Fibroblast of lung (primary cell): ENCODE measurements around the gene MTAP. TPM values are rescaled to one million over a fixed set of nuclear protein-coding genes. Genes with fewer than 3 reads are reported as not detected.

Experiments
- DNase-seq, 2 donors: peaks; one replicate each; pipeline versions ENCODE4 v3.0.0 to v3.0.0-alpha.2; 2010; ENCODE audit warnings: low read depth in 2 of 2
- H2AFZ ChIP-seq: 2 replicates; pipeline ENCODE4 v1.5.1; 2012; ENCODE audit warnings: low read length, control low read depth, inconsistent platforms
- H3K27ac ChIP-seq: 2 replicates; pipeline ENCODE4 v1.5.1; 2011; ENCODE audit warnings: low read length, control low read depth; ENCODE audit not compliant: insufficient read depth
- H3K27me3 ChIP-seq: 2 replicates; pipeline ENCODE4 v1.5.1; 2011; ENCODE audit warnings: mild to moderate bottlenecking, low read length; ENCODE audit not compliant: control insufficient read depth, insufficient read depth
- H3K36me3 ChIP-seq: 2 replicates; pipeline ENCODE4 v1.5.1; 2011; ENCODE audit warnings: low read length; ENCODE audit not compliant: control insufficient read depth, insufficient read depth
- H3K4me1 ChIP-seq: 2 replicates; pipeline ENCODE4 v1.5.1; 2011; ENCODE audit warnings: low read length; ENCODE audit not compliant: control insufficient read depth, insufficient read depth; ENCODE audit errors: extremely low read depth
- H3K4me2 ChIP-seq: 2 replicates; pipeline ENCODE4 v1.5.1; 2011; ENCODE audit warnings: low read length, control low read depth; ENCODE audit not compliant: insufficient read depth; ENCODE audit errors: extremely low read depth
- H3K4me3 ChIP-seq, 4 experiments: fragments of 200-600 bp in 1 of 4; sonication (generic) in 1 of 4; replicated peaks in 1 of 4; 2 replicates each; pipeline ENCODE4 v1.5.1; 2011 to 2016; ENCODE audit warnings: low read length in 4 of 4, low read depth in 3 of 4, mild to moderate bottlenecking in 3 of 4, control low read depth in 2 of 4, inconsistent platforms in 1 of 4, mixed read lengths in 1 of 4; ENCODE audit not compliant: insufficient read depth in 1 of 4; ENCODE audit errors: control extremely low read depth in 1 of 4
- H3K79me2 ChIP-seq: 2 replicates; pipeline ENCODE4 v1.5.1; 2012; ENCODE audit warnings: mild to moderate bottlenecking, low read length, inconsistent platforms; ENCODE audit not compliant: control insufficient read depth, insufficient read depth
- H3K9ac ChIP-seq: 2 replicates; pipeline ENCODE4 v1.5.1; 2011; ENCODE audit warnings: mild to moderate bottlenecking, low read length, control low read depth; ENCODE audit not compliant: insufficient read depth
- H3K9me3 ChIP-seq: 2 replicates; pipeline ENCODE4 v1.5.1; 2012; ENCODE audit warnings: low read depth, low read length; ENCODE audit not compliant: control insufficient read depth, insufficient read depth
- H4K20me1 ChIP-seq: 2 replicates; pipeline ENCODE4 v1.5.1; 2011; ENCODE audit warnings: low read length; ENCODE audit not compliant: control insufficient read depth, insufficient read depth; ENCODE audit errors: extremely low read depth
- CTCF ChIP-seq, 2 donors: IDR thresholded peaks in 1 of 2; conservative IDR thresholded peaks in 1 of 2; 1 replicate in 1 of 2; 2 replicates in 1 of 2; pipeline ENCODE4 v1.5.1; 2011 to 2012; ENCODE audit warnings: low read length in 2 of 2, control low read depth in 1 of 2, inconsistent platforms in 1 of 2, low read depth in 1 of 2, mild to moderate bottlenecking in 1 of 2
- EZH2 ChIP-seq: IDR thresholded peaks from 2 replicates; pipeline ENCODE4 v1.5.1; 2012; ENCODE audit warnings: low read length, control low read depth, mild to moderate bottlenecking; ENCODE audit errors: missing control alignments
- polyA minus RNA-seq: library from RNA; depleted of rRNA, polyadenylated mRNA; stranded (reverse); fragments of >200 nt; gene quantifications from 2 replicates; pipeline ENCODE4 v1.2.3, GENCODE V29; 2011; ENCODE audit warnings: low replicate concordance
- polyA plus RNA-seq, 2 donors: library from polyadenylated mRNA; depleted of rRNA in 1 of 2; stranded (reverse) in 1 of 2; unstranded in 1 of 2; fragments of >200 nt; gene quantifications; 2 replicates each; pipeline ENCODE4 v1.2.1, GENCODE V29; 2011 to 2012; ENCODE audit warnings: missing spikeins in 1 of 2
- total RNA-seq: library from RNA; depleted of rRNA; stranded (reverse); fragments of >200 nt; gene quantifications from 2 replicates; pipeline ENCODE4 v1.2.1, GENCODE V29; 2014

The MTAP gene
- total RNA-seq: 27.6 and 28.8 TPM in 2 replicates
- polyA plus RNA-seq: 20.0 and 31.1 TPM in 2 replicates
- 15.9 and 26.2 TPM in 2 replicates for polyA plus RNA-seq (2012)
- polyA minus RNA-seq: 21.1 and 22.6 TPM in 2 replicates

DNA sequence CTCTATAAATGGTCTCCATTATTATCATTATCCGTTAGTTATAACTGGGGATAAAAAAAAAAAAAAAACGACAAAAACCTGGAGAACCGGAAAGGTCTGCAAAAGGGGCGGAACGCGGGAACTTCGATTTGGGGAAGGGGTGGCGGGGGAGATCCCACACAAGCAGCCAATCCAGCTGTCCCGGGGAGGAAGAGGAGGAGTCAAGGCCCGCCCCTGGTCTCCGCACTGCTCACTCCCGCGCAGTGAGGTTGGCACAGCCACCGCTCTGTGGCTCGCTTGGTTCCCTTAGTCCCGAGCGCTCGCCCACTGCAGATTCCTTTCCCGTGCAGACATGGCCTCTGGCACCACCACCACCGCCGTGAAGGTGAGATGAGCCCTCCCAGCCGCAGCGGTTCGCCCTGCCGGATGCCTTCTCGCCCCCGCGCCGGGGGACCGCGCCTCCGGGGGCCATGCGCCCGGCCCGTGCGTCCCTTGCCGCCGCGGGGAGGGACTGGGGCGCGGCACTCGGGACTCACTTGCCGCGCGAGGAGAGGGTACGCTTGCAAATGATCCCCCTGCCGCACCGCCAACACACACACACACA, at the start of gene MTAP:
TSS of gene MTAP (plus strand) at position 219 of the 583 bp plus-strand sequence. CDS start at position 332, 113 bp downstream.
- no peaks in the 10 kb centered on the region for H3K36me3 ChIP-seq
- no peaks in the 10 kb centered on the region for H3K27me3 ChIP-seq
- peak; percentile 96 to 97 for DNase-seq
- no peaks in the 10 kb centered on the region for H4K20me1 ChIP-seq
- peak within 1 kb of the TSS; percentile 94 for H3K4me2 ChIP-seq
- H2AFZ ChIP-seq: peak within 1 kb of the TSS; percentile 96
- H3K4me1 ChIP-seq: peaks cover 8% of the 10 kb centered on the region
- H3K79me2 ChIP-seq: peaks cover 54% of the 10 kb centered on the region
- H3K9ac ChIP-seq: peak within 1 kb of the TSS; percentile 74
- H3K27ac ChIP-seq: peak within 1 kb of the TSS; percentile 88
- peak within 1 kb of the TSS; percentile 79 to 91 (median 82) for H3K4me3 ChIP-seq
- TF ChIP-seq EZH2: no peak
- TF ChIP-seq CTCF (conservative IDR thresholded peaks at IDR 0.05 in 1 of 2, IDR thresholded peaks at IDR 0.05 in 1 of 2; ENCODE audit: low read depth in 1 of 2, low read length in 2 of 2): no peak
- H3K9me3 ChIP-seq: no peaks in the 10 kb centered on the region

- Histone ChIP-seq H3K9ac (no peak overlapping the region), H3K9me3 (no peaks in the 10 kb centered on the region), H2AFZ (no peak overlapping the region), H4K20me1 (no peaks in the 10 kb centered on the region), H3K4me3 (no peak overlapping the region), H3K27ac (no peak overlapping the region), H3K4me2 (no peak overlapping the region), H3K36me3 (no peaks in the 10 kb centered on the region), H3K4me1 (no peaks in the 10 kb centered on the region), H3K79me2 (no peaks in the 10 kb centered on the region), H3K27me3 (no peaks in the 10 kb centered on the region)
- DNase-seq: no peak
- TF ChIP-seq EZH2 (no peak), CTCF (conservative IDR thresholded peaks at IDR 0.05 in 1 of 2, IDR thresholded peaks at IDR 0.05 in 1 of 2; ENCODE audit: low read depth in 1 of 2, low read length in 2 of 2) (no peak)
These were observed 48.9 kb upstream of the MTAP start for GRCh38 chr9:21753523-21753922.

GRCh38 chr9:21754741-21755140, 47.7 kb upstream of the MTAP start:
- Histone ChIP-seq H3K27ac (no peak overlapping the region), H3K79me2 (no peaks in the 10 kb centered on the region), H3K27me3 (no peaks in the 10 kb centered on the region), H3K4me1 (no peaks in the 10 kb centered on the region), H3K4me3 (no peak overlapping the region), H3K4me2 (no peak overlapping the region), H2AFZ (no peak overlapping the region), H3K9ac (no peak overlapping the region), H3K9me3 (no peaks in the 10 kb centered on the region), H3K36me3 (no peaks in the 10 kb centered on the region), H4K20me1 (no peaks in the 10 kb centered on the region)
- TF ChIP-seq CTCF (conservative IDR thresholded peaks at IDR 0.05 in 1 of 2, IDR thresholded peaks at IDR 0.05 in 1 of 2; ENCODE audit: low read depth in 1 of 2, low read length in 2 of 2): no peak
- no peak for TF ChIP-seq EZH2
- no peak for DNase-seq
